Esophagus squamous epithelium (tissue), 5 donors: ENCODE results near the gene ZNF528. TPM values are rescaled to one million over a fixed set of nuclear protein-coding genes. Genes with fewer than 3 reads are reported as not detected.

Source experiments
- DNase-seq: peaks from one replicate; lab custom pipeline; 2025; lab: John Stamatoyannopoulos, UW
- H3K27ac ChIP-seq, 4 donors: fragments of 200-600 bp; sonication (generic); one replicate each; pipeline ENCODE4 v1.5.1; 2016 to 2019; ENCODE audit warnings: mild to moderate bottlenecking in 1 of 4
- H3K27me3 ChIP-seq, 4 donors: fragments of 200-600 bp; sonication (generic); 1 replicate in 3 of 4; 2 replicates in 1 of 4; pipeline versions ENCODE4 v1.5.1 to v1.6.0; 2017 to 2021; ENCODE audit warnings: antibody characterized with exemption in 1 of 4
- H3K36me3 ChIP-seq, 3 donors: fragments of 200-600 bp; sonication (generic); one replicate each; pipeline ENCODE4 v1.5.1; 2016 to 2019
- H3K4me1 ChIP-seq, 3 donors: fragments of 200-600 bp; sonication (generic); one replicate each; pipeline ENCODE4 v1.5.1; 2017 to 2019
- H3K4me3 ChIP-seq, 4 donors: fragments of 200-600 bp; sonication (generic); 1 replicate in 3 of 4; 2 replicates in 1 of 4; pipeline ENCODE4 v1.5.1; 2016 to 2019; ENCODE audit warnings: mild to moderate bottlenecking in 2 of 4, moderate library complexity in 1 of 4
- H3K9me3 ChIP-seq, 3 donors: fragments of 200-600 bp; sonication (generic); one replicate each; pipeline ENCODE4 v1.5.1; 2016 to 2019
- CTCF ChIP-seq, 6 experiments: fragments of 450-650 bp in 4 of 6; fragments of 200-600 bp in 2 of 6; sonication (generic) in 2 of 6; IDR thresholded peaks; one replicate each; pipeline ENCODE4 v1.5.1; 2016 to 2019; ENCODE audit warnings: antibody characterized with exemption in 6 of 6, mild to moderate bottlenecking in 4 of 6, moderate library complexity in 4 of 6
- POLR2A ChIP-seq, 4 donors: fragments of 450-650 bp; IDR thresholded peaks; one replicate each; pipeline ENCODE4 v1.6.1; 2017; ENCODE audit warnings: antibody characterized with exemption in 4 of 4, mild to moderate bottlenecking in 4 of 4, moderate library complexity in 3 of 4
- WGBS, 2 donors: methylation state at CpG; one replicate each; pipeline ENCODE4 v1.1.5; 2018; 5-methylcytosine and 5-hydroxymethylcytosine counted together
- intact Hi-C: fragments of 100-400 bp; cut with DNase I; formaldehyde crosslinking; loops from one replicate; pipeline ENCODE4 v1.15.0; 2022
- total RNA-seq, 4 donors: library from RNA; depleted of rRNA; stranded (reverse); fragments of >200 nt; gene quantifications; one replicate each; pipeline ENCODE4 v1.1.0, GENCODE V29; 2016
- donor health status: DM: yes; HTN: yes; CAD: no.

Gene ZNF528
- 10 to 100 TPM in 1 of 4 donors, 1 to 10 TPM in 3; 1.9 to 17.5 (median 6.3) TPM for total RNA-seq

- peak; percentile 76 for DNase-seq
- Histone ChIP-seq H3K4me3 (peak within 1 kb of the TSS; percentile 62 to 78 (median 68)), H3K36me3 (peaks cover 0 to 59% (median 5%) of the 10 kb centered on the region in 3 donors), H3K27me3 (no peaks in the 10 kb centered on the region), H3K27ac (peak within 1 kb of the TSS; percentile 74 to 85 (median 80)), H3K4me1 (peaks cover 7 to 22% (median 11%) of the 10 kb centered on the region in 3 donors), H3K9me3 (peaks cover 0 to 47% (median 32%) of the 10 kb centered on the region in 3 donors)
- intact Hi-C loops = no loop called here
- TF ChIP-seq CTCF (IDR thresholded peaks at IDR 0.05) = no peak
- TF ChIP-seq POLR2A (IDR thresholded peaks at IDR 0.05) = peak in 2 of 4 donors; percentile 38 to 39
- 2 to 4% methylated on average over 16 to 30 of the region's 36 CpGs for WGBS, 2 donors
Measured at GRCh38 chr19:52397310-52398080, at the start of gene ZNF528. Gene ZNF528, plus strand, starts transcription at chr19:52397849. Its CDS starts 4,165 bp downstream, at chr19:52402014.

- H3K4me1 ChIP-seq = no peaks in the 10 kb centered on the region
- DNase-seq = no peak
- TF ChIP-seq CTCF (IDR thresholded peaks at IDR 0.05) = no peak
- no peak for TF ChIP-seq POLR2A (IDR thresholded peaks at IDR 0.05)
- peaks cover 0 to 80% (median 0%) of the 10 kb centered on the region in 3 donors for H3K36me3 ChIP-seq
- H3K9me3 ChIP-seq = peaks cover 0 to 69% (median 3%) of the 10 kb centered on the region in 3 donors
- WGBS, 2 donors = 76% methylated on average over 8 of the region's 9 CpGs; no CpG with 5 or more reads in 1 of the 2 donors
- intact Hi-C loops = no loop called here
- no peaks in the 10 kb centered on the region for H3K27me3 ChIP-seq
- no peak overlapping the region for H3K4me3 ChIP-seq
- H3K27ac ChIP-seq = no peak overlapping the region
Measured at GRCh38 chr19:52351512-52351911, 46.1 kb upstream of the ZNF528 start.

GRCh38 chr19:52366414-52366824 is 31.2 kb upstream of the ZNF528 start:
- no peak for DNase-seq
- Histone ChIP-seq H3K27ac (no peak overlapping the region), H3K4me1 (peaks cover 0 to 15% (median 3%) of the 10 kb centered on the region in 3 donors), H3K27me3 (no peaks in the 10 kb centered on the region), H3K4me3 (no peak overlapping the region), H3K36me3 (peaks cover 0 to 43% (median 0%) of the 10 kb centered on the region in 3 donors), H3K9me3 (peaks cover 0 to 82% (median 48%) of the 10 kb centered on the region in 3 donors)
- intact Hi-C loops = no loop called here
- TF ChIP-seq CTCF (IDR thresholded peaks at IDR 0.05) (no peak), POLR2A (IDR thresholded peaks at IDR 0.05) (no peak)
- WGBS, 2 donors = 93 to 95% methylated on average over 8 of the region's 8 CpGs

GRCh38 chr19:52369559-52370340 is 27.9 kb upstream of the ZNF528 start, which contains the start of gene ZNF880:
Gene ZNF880, plus strand, starts transcription at chr19:52369923. Its CDS starts 43 bp downstream, at chr19:52369966.
- H3K27ac ChIP-seq = peak within 1 kb of the TSS; percentile 83 to 95 (median 90)
- intact Hi-C loops = no loop called here
- H3K4me3 ChIP-seq = peak within 1 kb of the TSS; percentile 43 to 74 (median 66)
- no peaks in the 10 kb centered on the region for H3K27me3 ChIP-seq
- peak; percentile 51 for DNase-seq
- peaks cover 0 to 51% (median 10%) of the 10 kb centered on the region in 3 donors for H3K36me3 ChIP-seq
- 5% methylated on average over 41 to 45 of the region's 52 CpGs for WGBS, 2 donors
- H3K4me1 ChIP-seq = peaks cover 0 to 15% (median 3%) of the 10 kb centered on the region in 3 donors
- peaks cover 0 to 77% (median 34%) of the 10 kb centered on the region in 3 donors for H3K9me3 ChIP-seq
- TF ChIP-seq POLR2A (IDR thresholded peaks at IDR 0.05) = peak in 1 of 4 donors; percentile 27
- TF ChIP-seq CTCF (IDR thresholded peaks at IDR 0.05) = no peak
